PC-3 (cell line): ENCODE results near the gene WNT4. TPM values are rescaled to one million over a fixed set of nuclear protein-coding genes. Genes with fewer than 3 reads are reported as not detected.

Source experiments
- ATAC-seq: fragments of 200-7000 bp; cut with Tn5 transposase; 2 replicates; pipeline ENCODE4 v1.9.1; 2020; ENCODE audit warnings: mild to moderate bottlenecking, moderate library complexity
- BruUV-seq: library from RNA; stranded (reverse); fragments of 400-500 nt; replicated peaks from 2 replicates; lab custom pipeline; 2021; lab: Mats Ljungman, UMichigan
- CTCF ChIA-PET: fragments of 300-600 bp; sonication (Branson Sonifier 250); formaldehyde crosslinking; loops from one replicate; lab custom pipeline; 2022; ENCODE audit warnings: antibody characterized with exemption; lab: Charles Lee
- POLR2A ChIA-PET: fragments of 300-600 bp; sonication (Branson Sonifier 250); formaldehyde crosslinking; loops from one replicate; lab custom pipeline; 2022; ENCODE audit warnings: antibody characterized with exemption; ENCODE audit not compliant: unreplicated experiment; lab: Charles Lee
- DNase-seq: peaks from one replicate; pipeline ENCODE4 v3.0.0-alpha.2; 2015
- H2AFZ ChIP-seq: fragments of 300-600 bp; sonication (generic); 2 replicates; pipeline ENCODE4 v1.6.0; 2016; ENCODE audit warnings: antibody characterized with exemption, low read length
- H3F3A ChIP-seq: fragments of 300-600 bp; sonication (generic); one replicate; pipeline ENCODE4 v1.6.0; 2017; ENCODE audit warnings: antibody characterized with exemption, low read length, control low read depth, mild to moderate bottlenecking; ENCODE audit not compliant: unreplicated experiment
- H3K27ac ChIP-seq: fragments of 300-600 bp; sonication (generic); 2 replicates; pipeline ENCODE4 v1.5.1; 2016; ENCODE audit warnings: mild to moderate bottlenecking, low read length
- H3K27me3 ChIP-seq: fragments of 300-600 bp; sonication (generic); 2 replicates; pipeline ENCODE4 v1.6.1; 2016; ENCODE audit warnings: low read length, mixed read lengths
- H3K36me3 ChIP-seq: fragments of 300-600 bp; sonication (generic); 2 replicates; pipeline ENCODE4 v1.6.1; 2016; ENCODE audit warnings: low read depth, mixed run types, low read length, mixed read lengths
- H3K4me1 ChIP-seq: fragments of 300-600 bp; sonication (generic); 2 replicates; pipeline ENCODE4 v1.5.1; 2016; ENCODE audit warnings: low read length; ENCODE audit not compliant: insufficient read depth
- H3K4me2 ChIP-seq: fragments of 300-600 bp; sonication (generic); 2 replicates; pipeline ENCODE4 v1.6.0; 2016; ENCODE audit warnings: low read length
- H3K4me3 ChIP-seq: fragments of 300-600 bp; sonication (generic); 2 replicates; pipeline ENCODE4 v1.5.1; 2016; ENCODE audit warnings: mild to moderate bottlenecking, low read length, mixed read lengths
- H3K79me2 ChIP-seq: fragments of 300-600 bp; sonication (generic); 2 replicates; pipeline ENCODE4 v1.6.1; 2017; ENCODE audit warnings: low read length, mixed read lengths
- H3K9ac ChIP-seq: fragments of 300-600 bp; sonication (generic); 2 replicates; pipeline ENCODE4 v1.6.0; 2016; ENCODE audit warnings: mild to moderate bottlenecking, low read length
- H3K9me2 ChIP-seq: fragments of 300-600 bp; sonication (generic); replicated peaks from 2 replicates; pipeline ENCODE4 v1.6.1; 2016; ENCODE audit warnings: mixed run types, low read length, mixed read lengths
- H3K9me3 ChIP-seq: fragments of 300-600 bp; sonication (generic); 2 replicates; pipeline ENCODE4 v1.6.1; 2016; ENCODE audit warnings: low read length, mixed read lengths
- H4K20me1 ChIP-seq: fragments of 300-600 bp; sonication (generic); 2 replicates; pipeline ENCODE4 v1.6.1; 2016; ENCODE audit warnings: low read length, mixed read lengths
- CTCF ChIP-seq: fragments of 300-600 bp; sonication (generic); conservative IDR thresholded peaks from 2 replicates; pipeline ENCODE4 v1.5.1; 2017; ENCODE audit warnings: antibody characterized with exemption, low read depth, mild to moderate bottlenecking, low read length
- EZH2 ChIP-seq: fragments of 300-600 bp; sonication (generic); IDR thresholded peaks from one replicate; pipeline ENCODE4 v1.6.1; 2017; ENCODE audit warnings: antibody characterized with exemption, mild to moderate bottlenecking, low read length; ENCODE audit not compliant: unreplicated experiment
- EZH2phosphoT487 ChIP-seq: fragments of 300-600 bp; sonication (generic); IDR thresholded peaks from 2 replicates; pipeline ENCODE4 v1.6.1; 2018; ENCODE audit warnings: mild to moderate bottlenecking, antibody characterized with exemption, low read length, borderline replicate concordance
- intact Hi-C: fragments of 100-400 bp; cut with micrococcal nuclease; formaldehyde crosslinking; loops from 2 replicates; pipeline ENCODE4 v1.9.0; 2023
- total RNA-seq: library from RNA; depleted of rRNA; stranded (reverse); fragments of >200 nt; gene quantifications from 2 replicates; pipeline ENCODE4 v1.2.3, GENCODE V29; 2014

The WNT4 gene
- total RNA-seq, 1 experiment from 2014 or later, result 0.51 TPM

DNA sequence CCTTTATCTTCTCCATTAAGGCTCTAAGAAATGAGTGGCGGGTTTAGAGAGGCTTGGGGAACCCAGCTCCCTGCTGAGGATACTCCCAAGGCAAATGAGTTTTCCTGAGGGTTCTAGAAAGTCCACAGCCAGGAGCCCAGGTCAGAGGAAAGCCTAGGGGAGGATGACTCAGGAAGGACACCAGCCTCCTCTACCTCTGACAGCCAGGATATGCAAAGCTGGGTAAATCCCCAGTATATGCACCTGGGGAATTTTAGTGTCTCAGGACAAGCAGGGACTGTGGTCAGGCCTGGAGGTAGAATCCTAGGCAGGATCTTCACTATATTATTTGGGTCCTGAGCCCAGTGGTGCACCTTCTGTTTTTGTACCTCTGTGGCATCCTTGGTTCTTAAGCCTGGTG, 23.5 kb upstream of the WNT4 start:
- ATAC-seq, result no peak
- ChIA-PET POLR2A (no interaction called here), CTCF (no interaction called here)
- no TSS peak for BruUV-seq
- no peaks in the 10 kb centered on the region for H3K27me3 ChIP-seq
- no peaks in the 10 kb centered on the region for H3K9me3 ChIP-seq
- no peak overlapping the region for H3K27ac ChIP-seq
- H3K79me2 ChIP-seq, result no peaks in the 10 kb centered on the region
- H3K9ac ChIP-seq, result no peak overlapping the region
- no peaks in the 10 kb centered on the region for H3F3A ChIP-seq
- no peak overlapping the region for H3K4me3 ChIP-seq
- no peaks in the 10 kb centered on the region for H3K9me2 ChIP-seq
- no peaks in the 10 kb centered on the region for H3K4me1 ChIP-seq
- no peak overlapping the region for H3K4me2 ChIP-seq
- intact Hi-C loops, result no loop called here
- no peaks in the 10 kb centered on the region for H4K20me1 ChIP-seq
- TF ChIP-seq EZH2, result no peak
- TF ChIP-seq EZH2phosphoT487, result no peak
- TF ChIP-seq CTCF, result no peak
- H3K36me3 ChIP-seq, result no peaks in the 10 kb centered on the region
- H2AFZ ChIP-seq, result no peak overlapping the region
- DNase-seq, result no peak

GRCh38 chr1:22164841-22165808, 22.2 kb upstream of the WNT4 start:
- H3K27me3 ChIP-seq, result no peaks in the 10 kb centered on the region
- H3K4me2 ChIP-seq, result no peak overlapping the region
- intact Hi-C loops, result no loop called here
- H3K4me3 ChIP-seq, result no peak overlapping the region
- H4K20me1 ChIP-seq, result no peaks in the 10 kb centered on the region
- ATAC-seq, result no peak
- no peak overlapping the region for H2AFZ ChIP-seq
- H3K9me2 ChIP-seq, result no peaks in the 10 kb centered on the region
- no peak overlapping the region for H3K27ac ChIP-seq
- ChIA-PET POLR2A (no interaction called here), CTCF (no interaction called here)
- no peaks in the 10 kb centered on the region for H3K9me3 ChIP-seq
- H3K9ac ChIP-seq, result no peak overlapping the region
- no peaks in the 10 kb centered on the region for H3K36me3 ChIP-seq
- TF ChIP-seq EZH2phosphoT487 (no peak), EZH2 (no peak), CTCF (no peak)
- H3K4me1 ChIP-seq, result no peaks in the 10 kb centered on the region
- no peak for DNase-seq
- BruUV-seq, result no TSS peak
- no peaks in the 10 kb centered on the region for H3K79me2 ChIP-seq
- H3F3A ChIP-seq, result no peaks in the 10 kb centered on the region

DNA sequence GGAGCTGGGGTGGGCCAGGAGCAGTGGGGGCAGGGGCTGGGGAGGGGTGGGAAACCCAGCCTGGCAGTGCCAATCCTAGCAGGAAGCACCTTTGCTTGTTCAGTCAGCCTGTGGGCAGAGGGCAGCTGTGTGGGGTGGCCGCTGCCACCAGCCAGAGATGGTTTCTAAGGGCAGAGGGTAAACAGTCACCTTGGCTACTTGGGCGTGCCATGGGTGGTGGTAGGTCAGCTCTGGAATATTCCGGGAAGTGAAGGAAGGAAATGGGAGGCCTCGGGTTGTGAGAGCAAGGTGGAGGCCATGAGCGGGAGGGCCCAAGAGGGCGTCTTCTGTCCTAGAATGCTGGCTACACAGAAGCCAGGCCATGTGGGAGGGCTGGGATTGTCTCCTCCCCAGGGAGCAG, 20.7 kb upstream of the WNT4 start:
- no peak overlapping the region for H2AFZ ChIP-seq
- H3K4me2 ChIP-seq, result no peak overlapping the region
- ChIA-PET POLR2A (no interaction called here), CTCF (no interaction called here)
- no peaks in the 10 kb centered on the region for H3K27me3 ChIP-seq
- ATAC-seq, result no peak
- H4K20me1 ChIP-seq, result no peaks in the 10 kb centered on the region
- H3F3A ChIP-seq, result no peaks in the 10 kb centered on the region
- no peaks in the 10 kb centered on the region for H3K9me2 ChIP-seq
- intact Hi-C loops, result no loop called here
- DNase-seq, result no peak
- no peaks in the 10 kb centered on the region for H3K36me3 ChIP-seq
- no TSS peak for BruUV-seq
- H3K4me3 ChIP-seq, result no peak overlapping the region
- H3K9me3 ChIP-seq, result no peaks in the 10 kb centered on the region
- no peaks in the 10 kb centered on the region for H3K79me2 ChIP-seq
- TF ChIP-seq EZH2phosphoT487 (no peak), EZH2 (no peak), CTCF (no peak)
- no peaks in the 10 kb centered on the region for H3K4me1 ChIP-seq
- H3K9ac ChIP-seq, result no peak overlapping the region
- H3K27ac ChIP-seq, result no peak overlapping the region
